SK-N-MC (cell line): ENCODE results near the gene SIVA1.

ENCODE experiments used
- EZH2 ChIP-seq: fragments of 200-600 bp; sonication (generic); IDR thresholded peaks from one replicate; pipeline ENCODE4 v1.6.1; 2017; ENCODE audit warnings: antibody characterized with exemption
- FOXP2 ChIP-seq: optimal IDR thresholded peaks from 2 replicates; pipeline ENCODE3; 2011; ENCODE audit warnings: mild to moderate bottlenecking, moderate library complexity; ENCODE audit not compliant: insufficient read depth; ENCODE audit errors: extremely low read length, control extremely low read depth
- POLR2AphosphoS5 ChIP-seq: IDR thresholded peaks from 2 replicates; pipeline ENCODE4 v1.6.1; 2012; ENCODE audit warnings: mild to moderate bottlenecking, low read depth, low read length, borderline replicate concordance

DNA sequence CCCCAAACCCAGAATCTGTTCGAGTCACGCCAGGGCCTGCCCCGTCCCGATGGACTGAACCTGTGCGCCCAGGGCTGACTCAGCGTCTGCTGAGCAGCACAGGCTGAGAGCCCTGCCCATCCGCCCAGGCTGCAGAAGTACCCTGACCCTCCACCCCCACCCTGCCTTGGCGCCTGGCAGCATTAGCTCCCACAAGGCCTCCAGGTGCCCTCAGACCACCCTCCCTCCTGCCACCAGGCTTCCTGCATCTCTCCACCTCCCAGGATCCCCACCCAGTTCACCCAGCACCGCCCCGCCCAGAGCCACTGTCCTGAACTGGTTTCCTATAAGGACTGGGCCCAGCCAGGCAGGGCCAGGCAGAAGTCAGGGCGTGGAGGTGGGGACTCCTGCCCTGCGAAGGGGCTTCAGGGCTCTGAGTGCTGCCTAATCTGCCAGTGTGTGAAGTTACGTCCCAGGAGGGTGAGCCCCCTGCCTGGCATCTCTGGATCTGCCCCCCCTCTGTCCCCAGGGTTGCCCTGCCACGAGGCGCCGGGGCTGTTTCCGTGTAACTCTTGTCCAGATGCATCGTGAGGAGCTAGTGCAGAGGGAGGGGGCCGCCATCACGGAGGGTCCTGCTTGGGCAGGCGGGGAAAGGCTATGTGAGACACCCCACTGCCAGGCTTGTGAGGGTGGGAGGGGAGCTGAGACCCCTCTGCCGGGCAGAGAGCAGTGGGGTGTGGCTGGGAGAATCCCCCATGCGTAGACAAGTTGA is 19.8 kb upstream of the SIVA1 start:
- no peak for TF ChIP-seq POLR2AphosphoS5
- no peak for TF ChIP-seq EZH2
- TF ChIP-seq FOXP2, result no peak
